ENCODE results near the gene KLK15.
A peak's percentile ranks its signal among the peaks of the same experiment; 100 is the strongest.

The KLK15 gene

DNA sequence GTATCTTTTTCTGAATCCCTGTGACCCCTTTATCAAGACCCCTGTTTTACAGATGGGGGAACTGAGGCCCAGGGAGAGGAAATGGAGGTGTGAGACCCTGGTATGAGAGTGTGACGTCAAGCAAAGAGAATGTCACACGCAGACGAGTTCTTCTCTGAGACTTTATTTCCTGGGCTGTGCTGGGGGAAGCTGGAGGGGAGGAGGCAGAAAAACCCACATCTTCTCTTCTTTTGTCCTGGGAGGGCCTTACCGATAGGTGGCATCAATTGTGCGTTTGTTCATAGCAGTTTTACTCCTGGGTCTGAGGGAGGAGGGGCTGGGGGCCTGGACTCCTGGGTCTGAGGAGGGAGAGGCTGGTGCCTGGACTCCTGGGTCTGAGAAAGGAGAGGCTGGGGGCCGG, 4.9 kb upstream of the KLK15 start:
- Histone ChIP-seq H3K27ac (replicated peaks) (no peak overlapping the region), H3K27me3 (ENCODE audit: insufficient read depth, poor library complexity, severe bottlenecking) (peaks cover 19% of the 10 kb centered on the region), H3K4me3 (replicated peaks; ENCODE audit: insufficient read depth, low read length) (no peak overlapping the region)
- TF ChIP-seq CTCF (IDR thresholded peaks at IDR 0.05; ENCODE audit: insufficient read depth, low read length) (no peak), GABPA (IDR thresholded peaks at IDR 0.05; ENCODE audit: low read depth) (no peak), SPI1 (IDR thresholded peaks at IDR 0.05; ENCODE audit: borderline replicate concordance, low read depth) (no peak), POLR2AphosphoS5 (IDR thresholded peaks at IDR 0.05; ENCODE audit: low read depth) (no peak)
- no peak for DNase-seq (ENCODE audit: low read depth in 1 of 2, low spot score in 1 of 2)

- no peak for TF ChIP-seq SPI1 (IDR thresholded peaks at IDR 0.05; ENCODE audit: borderline replicate concordance, low read depth)
- TF ChIP-seq GABPA (IDR thresholded peaks at IDR 0.05; ENCODE audit: low read depth): no peak
- TF ChIP-seq, protein P1, sequence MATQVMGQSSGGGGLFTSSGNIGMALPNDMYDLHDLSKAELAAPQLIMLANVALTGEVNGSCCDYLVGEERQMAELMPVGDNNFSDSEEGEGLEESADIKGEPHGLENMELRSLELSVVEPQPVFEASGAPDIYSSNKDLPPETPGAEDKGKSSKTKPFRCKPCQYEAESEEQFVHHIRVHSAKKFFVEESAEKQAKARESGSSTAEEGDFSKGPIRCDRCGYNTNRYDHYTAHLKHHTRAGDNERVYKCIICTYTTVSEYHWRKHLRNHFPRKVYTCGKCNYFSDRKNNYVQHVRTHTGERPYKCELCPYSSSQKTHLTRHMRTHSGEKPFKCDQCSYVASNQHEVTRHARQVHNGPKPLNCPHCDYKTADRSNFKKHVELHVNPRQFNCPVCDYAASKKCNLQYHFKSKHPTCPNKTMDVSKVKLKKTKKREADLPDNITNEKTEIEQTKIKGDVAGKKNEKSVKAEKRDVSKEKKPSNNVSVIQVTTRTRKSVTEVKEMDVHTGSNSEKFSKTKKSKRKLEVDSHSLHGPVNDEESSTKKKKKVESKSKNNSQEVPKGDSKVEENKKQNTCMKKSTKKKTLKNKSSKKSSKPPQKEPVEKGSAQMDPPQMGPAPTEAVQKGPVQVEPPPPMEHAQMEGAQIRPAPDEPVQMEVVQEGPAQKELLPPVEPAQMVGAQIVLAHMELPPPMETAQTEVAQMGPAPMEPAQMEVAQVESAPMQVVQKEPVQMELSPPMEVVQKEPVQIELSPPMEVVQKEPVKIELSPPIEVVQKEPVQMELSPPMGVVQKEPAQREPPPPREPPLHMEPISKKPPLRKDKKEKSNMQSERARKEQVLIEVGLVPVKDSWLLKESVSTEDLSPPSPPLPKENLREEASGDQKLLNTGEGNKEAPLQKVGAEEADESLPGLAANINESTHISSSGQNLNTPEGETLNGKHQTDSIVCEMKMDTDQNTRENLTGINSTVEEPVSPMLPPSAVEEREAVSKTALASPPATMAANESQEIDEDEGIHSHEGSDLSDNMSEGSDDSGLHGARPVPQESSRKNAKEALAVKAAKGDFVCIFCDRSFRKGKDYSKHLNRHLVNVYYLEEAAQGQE (IDR thresholded peaks at IDR 0.05; ENCODE audit: insufficient replicate concordance, low read depth): no peak
- DNase-seq (ENCODE audit: low read depth in 1 of 2, low spot score in 1 of 2): no peak
- no peak overlapping the region for H3K27ac ChIP-seq (replicated peaks)
- H3K4me3 ChIP-seq (replicated peaks; ENCODE audit: insufficient read depth, low read length): no peak overlapping the region
- H3K27me3 ChIP-seq (ENCODE audit: insufficient read depth, poor library complexity, severe bottlenecking): peaks cover 19% of the 10 kb centered on the region
These were observed 3.9 kb upstream of the KLK15 start for GRCh38 chr19:50837300-50837699.

DNA sequence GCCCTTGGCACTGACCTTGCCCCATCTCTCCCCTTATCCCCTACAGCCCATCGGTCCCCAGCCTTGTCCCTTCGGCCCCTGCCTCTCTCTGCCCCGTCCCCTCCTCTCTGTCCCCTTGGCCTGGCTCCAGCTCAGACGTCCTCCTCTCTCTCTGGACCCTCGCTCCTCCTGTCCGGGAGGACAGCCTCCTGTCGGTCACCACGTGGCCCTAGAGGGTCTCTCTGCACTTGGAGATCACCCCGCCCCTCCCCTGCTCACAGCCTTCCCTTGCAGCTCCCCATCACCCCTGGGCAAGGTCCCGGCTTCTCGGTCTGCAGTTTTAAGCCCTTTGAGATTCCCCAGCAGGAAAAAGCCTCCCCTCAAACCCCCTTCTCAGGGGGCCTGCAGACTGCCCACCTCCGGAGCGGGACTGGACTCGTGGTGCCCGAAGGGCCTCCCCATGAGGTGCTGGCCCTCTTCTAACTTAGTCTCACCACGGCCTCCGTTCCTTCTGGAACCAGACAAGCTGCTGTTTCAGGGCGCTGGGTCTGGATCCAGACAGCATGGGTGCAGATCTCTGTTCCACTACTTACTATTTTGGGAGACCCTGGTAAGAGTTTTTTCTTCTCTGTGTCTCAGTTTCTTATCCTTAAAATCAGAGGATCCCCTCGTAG, 3.3 kb upstream of the KLK15 start:
- Histone ChIP-seq H3K27me3 (ENCODE audit: insufficient read depth, poor library complexity, severe bottlenecking) (peaks cover 19% of the 10 kb centered on the region), H3K27ac (replicated peaks) (no peak overlapping the region), H3K4me3 (replicated peaks; ENCODE audit: insufficient read depth, low read length) (no peak overlapping the region)
- no peak for DNase-seq (ENCODE audit: low read depth in 1 of 2, low spot score in 1 of 2)
- TF ChIP-seq CTCF (IDR thresholded peaks at IDR 0.05; ENCODE audit: insufficient read depth, low read length): no peak
- no peak for TF ChIP-seq POLR2AphosphoS5 (IDR thresholded peaks at IDR 0.05; ENCODE audit: low read depth)
- TF ChIP-seq, protein P1 (IDR thresholded peaks at IDR 0.05; ENCODE audit: insufficient replicate concordance, low read depth): no peak
- no peak for TF ChIP-seq SPI1 (IDR thresholded peaks at IDR 0.05; ENCODE audit: borderline replicate concordance, low read depth)

DNA sequence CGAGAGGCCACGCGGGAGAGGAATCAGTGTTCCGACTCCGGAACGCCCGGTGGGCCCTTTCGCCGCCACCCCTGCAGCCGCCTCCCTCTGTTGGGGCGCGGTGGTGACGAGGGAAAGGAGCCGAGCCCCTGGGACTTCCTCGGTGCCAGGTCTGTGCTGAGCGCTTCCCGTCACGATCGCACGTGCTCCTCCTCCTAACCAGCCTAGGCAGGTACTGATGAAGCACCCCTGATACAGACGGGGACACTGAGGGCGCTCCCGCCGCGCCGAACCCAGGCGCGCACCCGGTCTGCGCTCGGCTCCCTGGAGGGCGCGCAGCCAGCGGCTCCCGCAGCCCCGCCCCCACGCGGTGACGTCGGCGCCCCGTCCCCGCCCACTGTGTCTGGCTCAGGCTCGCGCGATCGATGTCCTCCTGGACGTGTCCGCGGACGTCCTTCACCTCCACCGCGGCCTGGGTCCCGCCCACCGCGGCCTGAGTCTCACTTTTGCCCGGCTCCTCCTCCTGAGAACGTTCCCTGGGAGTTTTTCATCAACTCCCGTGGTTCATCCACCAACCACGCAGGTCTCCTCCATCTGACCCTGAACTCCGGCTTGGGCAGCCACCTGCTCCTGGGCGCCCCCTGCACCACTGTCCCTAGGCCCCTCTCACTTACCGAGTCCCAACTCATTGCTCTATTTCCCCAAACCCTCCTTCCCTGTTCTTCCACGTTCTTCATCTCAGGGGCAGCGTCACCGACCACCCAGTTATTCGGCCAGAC, 2.6 kb upstream of the KLK15 start:
- no peak overlapping the region for H3K27ac ChIP-seq (replicated peaks)
- peak; percentile 29 to 54 for DNase-seq (ENCODE audit: low read depth in 1 of 2, low spot score in 1 of 2)
- H3K4me3 ChIP-seq (replicated peaks; ENCODE audit: insufficient read depth, low read length): peak overlapping the region; percentile 58
- peaks cover 19% of the 10 kb centered on the region for H3K27me3 ChIP-seq (ENCODE audit: insufficient read depth, poor library complexity, severe bottlenecking)
- TF ChIP-seq CTCF (IDR thresholded peaks at IDR 0.05; ENCODE audit: insufficient read depth, low read length) (no peak), GABPA (IDR thresholded peaks at IDR 0.05; ENCODE audit: low read depth) (no peak), SPI1 (IDR thresholded peaks at IDR 0.05; ENCODE audit: borderline replicate concordance, low read depth) (no peak), POLR2AphosphoS5 (IDR thresholded peaks at IDR 0.05; ENCODE audit: low read depth) (no peak)
- TF ChIP-seq, protein P1 (IDR thresholded peaks at IDR 0.05; ENCODE audit: insufficient replicate concordance, low read depth): no peak
